ENCODE measurements around the gene ZBTB37.

DNA sequence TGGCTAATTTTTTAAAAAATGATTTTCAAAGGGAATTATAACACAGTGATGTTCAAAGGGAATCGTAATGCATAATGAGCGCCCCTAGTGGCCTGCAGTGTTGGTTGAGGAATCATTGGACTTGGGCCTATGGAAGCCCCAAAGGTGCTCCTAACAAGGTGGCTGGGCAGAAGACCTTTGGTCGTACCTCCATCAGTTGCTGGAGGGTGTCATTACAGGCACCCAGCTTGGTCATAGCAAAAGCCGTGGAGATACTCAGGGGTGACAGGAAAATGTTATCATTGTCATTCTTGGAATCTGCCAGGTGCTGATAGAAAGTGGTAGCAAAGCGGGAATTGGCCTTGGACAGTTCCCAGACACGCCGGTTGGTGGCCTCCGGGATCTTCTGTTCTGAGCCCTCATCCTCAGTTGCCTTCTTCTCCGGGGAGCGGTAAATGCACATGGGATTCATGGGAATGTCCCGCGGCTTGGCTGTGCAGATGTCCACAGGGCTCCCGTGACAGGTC is 46.2 kb downstream of the ZBTB37 start:
- TF ChIP-seq, protein P1, sequence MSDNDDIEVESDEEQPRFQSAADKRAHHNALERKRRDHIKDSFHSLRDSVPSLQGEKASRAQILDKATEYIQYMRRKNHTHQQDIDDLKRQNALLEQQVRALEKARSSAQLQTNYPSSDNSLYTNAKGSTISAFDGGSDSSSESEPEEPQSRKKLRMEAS (IDR thresholded peaks at IDR 0.05) = no peak
- TF ChIP-seq CEBPB (IDR thresholded peaks at IDR 0.05) (no peak), NFIC (IDR thresholded peaks at IDR 0.05) (no peak), FOXM1 (IDR thresholded peaks at IDR 0.05; ENCODE audit: borderline replicate concordance, low read depth) (no peak), TAF1 (IDR thresholded peaks at IDR 0.05; ENCODE audit: low read depth) (no peak), EP300 (IDR thresholded peaks at IDR 0.05; ENCODE audit: borderline replicate concordance) (no peak), CREB1 (IDR thresholded peaks at IDR 0.05; ENCODE audit: low read depth) (no peak), EGR1 (IDR thresholded peaks at IDR 0.05) (no peak)
- TF ChIP-seq, protein P2, sequence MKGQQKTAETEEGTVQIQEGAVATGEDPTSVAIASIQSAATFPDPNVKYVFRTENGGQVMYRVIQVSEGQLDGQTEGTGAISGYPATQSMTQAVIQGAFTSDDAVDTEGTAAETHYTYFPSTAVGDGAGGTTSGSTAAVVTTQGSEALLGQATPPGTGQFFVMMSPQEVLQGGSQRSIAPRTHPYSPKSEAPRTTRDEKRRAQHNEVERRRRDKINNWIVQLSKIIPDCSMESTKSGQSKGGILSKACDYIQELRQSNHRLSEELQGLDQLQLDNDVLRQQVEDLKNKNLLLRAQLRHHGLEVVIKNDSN (IDR thresholded peaks at IDR 0.05) = no peak
- TF ChIP-seq, protein P3, sequence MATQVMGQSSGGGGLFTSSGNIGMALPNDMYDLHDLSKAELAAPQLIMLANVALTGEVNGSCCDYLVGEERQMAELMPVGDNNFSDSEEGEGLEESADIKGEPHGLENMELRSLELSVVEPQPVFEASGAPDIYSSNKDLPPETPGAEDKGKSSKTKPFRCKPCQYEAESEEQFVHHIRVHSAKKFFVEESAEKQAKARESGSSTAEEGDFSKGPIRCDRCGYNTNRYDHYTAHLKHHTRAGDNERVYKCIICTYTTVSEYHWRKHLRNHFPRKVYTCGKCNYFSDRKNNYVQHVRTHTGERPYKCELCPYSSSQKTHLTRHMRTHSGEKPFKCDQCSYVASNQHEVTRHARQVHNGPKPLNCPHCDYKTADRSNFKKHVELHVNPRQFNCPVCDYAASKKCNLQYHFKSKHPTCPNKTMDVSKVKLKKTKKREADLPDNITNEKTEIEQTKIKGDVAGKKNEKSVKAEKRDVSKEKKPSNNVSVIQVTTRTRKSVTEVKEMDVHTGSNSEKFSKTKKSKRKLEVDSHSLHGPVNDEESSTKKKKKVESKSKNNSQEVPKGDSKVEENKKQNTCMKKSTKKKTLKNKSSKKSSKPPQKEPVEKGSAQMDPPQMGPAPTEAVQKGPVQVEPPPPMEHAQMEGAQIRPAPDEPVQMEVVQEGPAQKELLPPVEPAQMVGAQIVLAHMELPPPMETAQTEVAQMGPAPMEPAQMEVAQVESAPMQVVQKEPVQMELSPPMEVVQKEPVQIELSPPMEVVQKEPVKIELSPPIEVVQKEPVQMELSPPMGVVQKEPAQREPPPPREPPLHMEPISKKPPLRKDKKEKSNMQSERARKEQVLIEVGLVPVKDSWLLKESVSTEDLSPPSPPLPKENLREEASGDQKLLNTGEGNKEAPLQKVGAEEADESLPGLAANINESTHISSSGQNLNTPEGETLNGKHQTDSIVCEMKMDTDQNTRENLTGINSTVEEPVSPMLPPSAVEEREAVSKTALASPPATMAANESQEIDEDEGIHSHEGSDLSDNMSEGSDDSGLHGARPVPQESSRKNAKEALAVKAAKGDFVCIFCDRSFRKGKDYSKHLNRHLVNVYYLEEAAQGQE (IDR thresholded peaks at IDR 0.05; ENCODE audit: low read depth) = no peak
